Fibroblast of lung (primary cell): ENCODE data around the gene NR2F1-AS1.

Source experiments
- EZH2 ChIP-seq: IDR thresholded peaks from 2 replicates; pipeline ENCODE4 v1.5.1; 2012; ENCODE audit warnings: low read length, control low read depth, mild to moderate bottlenecking; ENCODE audit errors: missing control alignments
- TF ChIP-seq, protein P1 (sequence below), 2 donors: IDR thresholded peaks in 1 of 2; conservative IDR thresholded peaks in 1 of 2; 1 replicate in 1 of 2; 2 replicates in 1 of 2; pipeline ENCODE4 v1.5.1; 2011 to 2012; ENCODE audit warnings: low read length in 2 of 2, control low read depth in 1 of 2, inconsistent platforms in 1 of 2, low read depth in 1 of 2, mild to moderate bottlenecking in 1 of 2

DNA sequence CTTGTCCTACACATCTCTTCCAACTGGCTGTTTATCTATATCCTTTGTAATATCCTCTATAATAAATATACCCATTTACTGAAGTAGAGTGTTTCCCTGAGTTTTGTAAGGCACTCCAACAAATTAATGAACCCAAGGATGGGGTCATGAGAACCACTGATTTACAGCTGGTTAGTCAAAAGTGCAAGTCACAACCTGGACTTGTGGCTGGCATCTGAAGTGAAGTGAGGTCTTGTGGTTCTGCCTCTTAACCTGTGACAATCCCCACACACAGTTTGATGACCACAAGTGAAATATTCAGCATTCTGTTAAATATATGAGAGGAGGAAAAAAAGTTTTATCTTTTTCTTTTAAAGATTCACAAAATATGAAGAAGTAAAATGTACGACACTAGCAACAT is 126.1 kb downstream of the NR2F1-AS1 start:
- TF ChIP-seq, protein P1, sequence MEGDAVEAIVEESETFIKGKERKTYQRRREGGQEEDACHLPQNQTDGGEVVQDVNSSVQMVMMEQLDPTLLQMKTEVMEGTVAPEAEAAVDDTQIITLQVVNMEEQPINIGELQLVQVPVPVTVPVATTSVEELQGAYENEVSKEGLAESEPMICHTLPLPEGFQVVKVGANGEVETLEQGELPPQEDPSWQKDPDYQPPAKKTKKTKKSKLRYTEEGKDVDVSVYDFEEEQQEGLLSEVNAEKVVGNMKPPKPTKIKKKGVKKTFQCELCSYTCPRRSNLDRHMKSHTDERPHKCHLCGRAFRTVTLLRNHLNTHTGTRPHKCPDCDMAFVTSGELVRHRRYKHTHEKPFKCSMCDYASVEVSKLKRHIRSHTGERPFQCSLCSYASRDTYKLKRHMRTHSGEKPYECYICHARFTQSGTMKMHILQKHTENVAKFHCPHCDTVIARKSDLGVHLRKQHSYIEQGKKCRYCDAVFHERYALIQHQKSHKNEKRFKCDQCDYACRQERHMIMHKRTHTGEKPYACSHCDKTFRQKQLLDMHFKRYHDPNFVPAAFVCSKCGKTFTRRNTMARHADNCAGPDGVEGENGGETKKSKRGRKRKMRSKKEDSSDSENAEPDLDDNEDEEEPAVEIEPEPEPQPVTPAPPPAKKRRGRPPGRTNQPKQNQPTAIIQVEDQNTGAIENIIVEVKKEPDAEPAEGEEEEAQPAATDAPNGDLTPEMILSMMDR (conservative IDR thresholded peaks at IDR 0.05 in 1 of 2, IDR thresholded peaks at IDR 0.05 in 1 of 2; ENCODE audit: low read depth in 1 of 2, low read length in 2 of 2): no peak
- no peak for TF ChIP-seq EZH2
